Esophagus squamous epithelium (tissue), 5 donors: ENCODE results near the gene MRPL40. TPM values are rescaled to one million over a fixed set of nuclear protein-coding genes. Genes with fewer than 3 reads are reported as not detected.

ENCODE experiments used
- DNase-seq: peaks from one replicate; lab custom pipeline; 2025; lab: John Stamatoyannopoulos, UW
- H3K27ac ChIP-seq, 4 donors: fragments of 200-600 bp; sonication (generic); one replicate each; pipeline ENCODE4 v1.5.1; 2016 to 2019; ENCODE audit warnings: mild to moderate bottlenecking in 1 of 4
- H3K27me3 ChIP-seq, 4 donors: fragments of 200-600 bp; sonication (generic); 1 replicate in 3 of 4; 2 replicates in 1 of 4; pipeline versions ENCODE4 v1.5.1 to v1.6.0; 2017 to 2021; ENCODE audit warnings: antibody characterized with exemption in 1 of 4
- H3K36me3 ChIP-seq, 3 donors: fragments of 200-600 bp; sonication (generic); one replicate each; pipeline ENCODE4 v1.5.1; 2016 to 2019
- H3K4me1 ChIP-seq, 3 donors: fragments of 200-600 bp; sonication (generic); one replicate each; pipeline ENCODE4 v1.5.1; 2017 to 2019
- H3K4me3 ChIP-seq, 4 donors: fragments of 200-600 bp; sonication (generic); 1 replicate in 3 of 4; 2 replicates in 1 of 4; pipeline ENCODE4 v1.5.1; 2016 to 2019; ENCODE audit warnings: mild to moderate bottlenecking in 2 of 4, moderate library complexity in 1 of 4
- H3K9me3 ChIP-seq, 3 donors: fragments of 200-600 bp; sonication (generic); one replicate each; pipeline ENCODE4 v1.5.1; 2016 to 2019
- CTCF ChIP-seq, 6 experiments: fragments of 450-650 bp in 4 of 6; fragments of 200-600 bp in 2 of 6; sonication (generic) in 2 of 6; IDR thresholded peaks; one replicate each; pipeline ENCODE4 v1.5.1; 2016 to 2019; ENCODE audit warnings: antibody characterized with exemption in 6 of 6, mild to moderate bottlenecking in 4 of 6, moderate library complexity in 4 of 6
- POLR2A ChIP-seq, 4 donors: fragments of 450-650 bp; IDR thresholded peaks; one replicate each; pipeline ENCODE4 v1.6.1; 2017; ENCODE audit warnings: antibody characterized with exemption in 4 of 4, mild to moderate bottlenecking in 4 of 4, moderate library complexity in 3 of 4
- WGBS, 2 donors: methylation state at CpG; one replicate each; pipeline ENCODE4 v1.1.5; 2018; 5-methylcytosine and 5-hydroxymethylcytosine counted together
- intact Hi-C: fragments of 100-400 bp; cut with DNase I; formaldehyde crosslinking; loops from one replicate; pipeline ENCODE4 v1.15.0; 2022
- total RNA-seq, 4 donors: library from RNA; depleted of rRNA; stranded (reverse); fragments of >200 nt; gene quantifications; one replicate each; pipeline ENCODE4 v1.1.0, GENCODE V29; 2016
- donor health status: DM: yes; HTN: yes; CAD: no.

The MRPL40 gene
- total RNA-seq, 4 donors from 2014 or later, result 14.6 to 25.7 (median 17.5) TPM

- WGBS, 2 donors, result 2% methylated on average over 16 of the region's 92 CpGs; no CpG with 5 or more reads in 1 of the 2 donors
- peak within 1 kb of the TSS; percentile 93 to 98 (median 95) for H3K27ac ChIP-seq
- peak in 3 of 4 donors; percentile 55 to 90 (median 87) for TF ChIP-seq POLR2A (IDR thresholded peaks at IDR 0.05)
- TF ChIP-seq CTCF (IDR thresholded peaks at IDR 0.05), result peak in 1 of 6 experiments; percentile 5
- intact Hi-C loops, result no loop called here
- no peaks in the 10 kb centered on the region for H3K9me3 ChIP-seq
- no peaks in the 10 kb centered on the region for H3K27me3 ChIP-seq
- peak; percentile 46 for DNase-seq
- H3K4me3 ChIP-seq, result peak within 1 kb of the TSS; percentile 66 to 89 (median 83)
- peaks cover 0 to 54% (median 4%) of the 10 kb centered on the region in 3 donors for H3K36me3 ChIP-seq
- H3K4me1 ChIP-seq, result peaks cover 21 to 38% (median 22%) of the 10 kb centered on the region in 3 donors
Measured at GRCh38 chr22:19447330-19448075, 15.2 kb downstream of the MRPL40 start, which contains the start of gene C22orf39. TSS of gene C22orf39 (minus strand) at chr22:19447711. CDS start at chr22:19447688, 23 bp downstream.

GRCh38 chr22:19448076-19448607 is 15.8 kb downstream of the MRPL40 start:
- Histone ChIP-seq H3K27me3 (no peaks in the 10 kb centered on the region), H3K9me3 (no peaks in the 10 kb centered on the region), H3K4me1 (peaks cover 21 to 38% (median 22%) of the 10 kb centered on the region in 3 donors), H3K27ac (peak overlapping the region; percentile 93 to 98 (median 95)), H3K4me3 (peak overlapping the region; percentile 66 to 89 (median 83)), H3K36me3 (peaks cover under 1 to 54% (median 4%) of the 10 kb centered on the region in 3 donors)
- no peak for DNase-seq
- TF ChIP-seq POLR2A (IDR thresholded peaks at IDR 0.05) (no peak), CTCF (IDR thresholded peaks at IDR 0.05) (no peak)
- 6 to 15% methylated on average over 13 to 14 of the region's 14 CpGs for WGBS, 2 donors
- intact Hi-C loops, result no loop called here

- H3K27ac ChIP-seq, result peak overlapping the region in 2 of 4 donors; percentile 95 to 98
- intact Hi-C loops, result no loop called here
- H3K36me3 ChIP-seq, result peaks cover 6 to 54% (median 10%) of the 10 kb centered on the region in 3 donors
- TF ChIP-seq POLR2A (IDR thresholded peaks at IDR 0.05) (no peak), CTCF (IDR thresholded peaks at IDR 0.05) (no peak)
- H3K4me1 ChIP-seq, result peaks cover 21 to 38% (median 22%) of the 10 kb centered on the region in 3 donors
- DNase-seq, result no peak
- 34 to 69% methylated on average over 2 to 3 of the region's 5 CpGs for WGBS, 2 donors
- no peaks in the 10 kb centered on the region for H3K9me3 ChIP-seq
- H3K4me3 ChIP-seq, result peak overlapping the region in 1 of 4 donors; percentile 89
- no peaks in the 10 kb centered on the region for H3K27me3 ChIP-seq
Measured at GRCh38 chr22:19448739-19449421, 16.5 kb downstream of the MRPL40 start.

- no peak for DNase-seq
- no peaks in the 10 kb centered on the region for H3K9me3 ChIP-seq
- WGBS, 2 donors, result 75% methylated on average over 2 of the region's 2 CpGs; no CpG with 5 or more reads in 1 of the 2 donors
- H3K27me3 ChIP-seq, result no peaks in the 10 kb centered on the region
- H3K27ac ChIP-seq, result no peak overlapping the region
- TF ChIP-seq CTCF (IDR thresholded peaks at IDR 0.05) (no peak), POLR2A (IDR thresholded peaks at IDR 0.05) (no peak)
- intact Hi-C loops, result no loop called here
- H3K36me3 ChIP-seq, result peaks cover 11 to 54% (median 12%) of the 10 kb centered on the region in 3 donors
- H3K4me3 ChIP-seq, result no peak overlapping the region
- peaks cover 21 to 38% (median 22%) of the 10 kb centered on the region in 3 donors for H3K4me1 ChIP-seq
Measured at GRCh38 chr22:19449422-19449767, 17.1 kb downstream of the MRPL40 start.
